Choroid plexus epithelial cell (primary cell): Measurements from ENCODE around the gene CCDC197.

ENCODE experiments used
- DNase-seq: peaks from one replicate; pipeline ENCODE4 v3.0.0-alpha.2; 2010; ENCODE audit warnings: low read depth
- H3K4me3 ChIP-seq: 2 replicates; pipeline ENCODE4 v1.5.1; 2011; ENCODE audit warnings: low read depth, mild to moderate bottlenecking, control low read depth, low read length, moderate library complexity
- TF ChIP-seq, protein P1 (sequence below): conservative IDR thresholded peaks from 2 replicates; pipeline ENCODE4 v1.5.1; 2011; ENCODE audit warnings: low read depth, mild to moderate bottlenecking, control low read depth, inconsistent platforms, low read length, moderate library complexity

Gene CCDC197

DNA sequence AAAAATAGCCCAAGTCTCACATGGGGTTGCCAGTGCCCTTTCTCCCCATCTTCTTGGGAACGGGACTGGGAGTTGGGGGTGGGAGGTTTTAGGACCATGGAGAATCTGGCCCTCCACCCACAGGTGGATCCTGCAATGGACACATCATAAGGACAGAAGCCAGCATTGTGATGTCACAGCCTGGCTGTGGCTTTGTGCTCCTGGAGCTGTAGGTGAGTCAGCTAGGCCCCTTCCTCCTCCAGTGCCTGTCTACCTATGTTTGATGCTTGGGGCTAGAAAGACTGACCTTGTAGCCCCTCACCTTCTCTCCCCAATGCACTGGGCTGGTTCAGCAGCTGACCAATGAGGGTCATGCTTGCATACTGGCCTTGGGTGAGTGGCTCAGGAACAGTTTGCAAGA, at the start of gene CCDC197:
TSS of gene CCDC197 (plus strand) at position 220 of the 400 bp plus-strand sequence. CDS start 831 bp downstream, outside the sequence.
- no peak for DNase-seq
- no peak within 1 kb of the TSS for H3K4me3 ChIP-seq
- TF ChIP-seq, protein P1, sequence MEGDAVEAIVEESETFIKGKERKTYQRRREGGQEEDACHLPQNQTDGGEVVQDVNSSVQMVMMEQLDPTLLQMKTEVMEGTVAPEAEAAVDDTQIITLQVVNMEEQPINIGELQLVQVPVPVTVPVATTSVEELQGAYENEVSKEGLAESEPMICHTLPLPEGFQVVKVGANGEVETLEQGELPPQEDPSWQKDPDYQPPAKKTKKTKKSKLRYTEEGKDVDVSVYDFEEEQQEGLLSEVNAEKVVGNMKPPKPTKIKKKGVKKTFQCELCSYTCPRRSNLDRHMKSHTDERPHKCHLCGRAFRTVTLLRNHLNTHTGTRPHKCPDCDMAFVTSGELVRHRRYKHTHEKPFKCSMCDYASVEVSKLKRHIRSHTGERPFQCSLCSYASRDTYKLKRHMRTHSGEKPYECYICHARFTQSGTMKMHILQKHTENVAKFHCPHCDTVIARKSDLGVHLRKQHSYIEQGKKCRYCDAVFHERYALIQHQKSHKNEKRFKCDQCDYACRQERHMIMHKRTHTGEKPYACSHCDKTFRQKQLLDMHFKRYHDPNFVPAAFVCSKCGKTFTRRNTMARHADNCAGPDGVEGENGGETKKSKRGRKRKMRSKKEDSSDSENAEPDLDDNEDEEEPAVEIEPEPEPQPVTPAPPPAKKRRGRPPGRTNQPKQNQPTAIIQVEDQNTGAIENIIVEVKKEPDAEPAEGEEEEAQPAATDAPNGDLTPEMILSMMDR, result no peak

DNA sequence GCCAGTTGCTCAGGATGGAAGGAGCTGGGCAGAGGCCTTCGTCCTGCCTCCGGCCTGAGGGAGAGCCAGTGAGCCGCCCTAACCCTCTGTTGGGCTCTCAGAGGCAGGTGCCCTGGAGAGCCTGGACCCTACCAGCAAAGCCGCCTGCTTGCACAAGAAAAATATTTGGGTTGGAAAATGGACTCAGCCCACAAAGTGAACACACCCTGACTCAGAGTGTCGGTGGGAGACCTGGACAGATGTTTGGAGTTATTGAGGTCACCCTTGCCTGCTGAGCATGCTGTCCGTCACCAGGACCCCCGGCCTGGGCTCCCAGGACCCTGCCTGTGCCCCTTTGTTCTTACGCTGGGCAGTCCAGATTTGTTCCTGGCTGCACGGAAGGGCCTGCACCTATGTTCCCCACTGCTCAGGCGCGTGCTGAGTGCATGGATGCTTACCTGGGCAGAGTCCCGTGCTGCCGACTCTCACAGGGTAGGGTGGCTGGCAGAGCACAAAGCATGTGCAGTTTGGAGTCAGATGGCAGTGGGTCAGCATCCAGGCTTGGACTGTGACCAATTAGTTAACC, 47.5 kb upstream of the CCDC197 start:
- no peak overlapping the region for H3K4me3 ChIP-seq
- DNase-seq, result peak; percentile 16
- TF ChIP-seq, protein P1, result no peak

DNA sequence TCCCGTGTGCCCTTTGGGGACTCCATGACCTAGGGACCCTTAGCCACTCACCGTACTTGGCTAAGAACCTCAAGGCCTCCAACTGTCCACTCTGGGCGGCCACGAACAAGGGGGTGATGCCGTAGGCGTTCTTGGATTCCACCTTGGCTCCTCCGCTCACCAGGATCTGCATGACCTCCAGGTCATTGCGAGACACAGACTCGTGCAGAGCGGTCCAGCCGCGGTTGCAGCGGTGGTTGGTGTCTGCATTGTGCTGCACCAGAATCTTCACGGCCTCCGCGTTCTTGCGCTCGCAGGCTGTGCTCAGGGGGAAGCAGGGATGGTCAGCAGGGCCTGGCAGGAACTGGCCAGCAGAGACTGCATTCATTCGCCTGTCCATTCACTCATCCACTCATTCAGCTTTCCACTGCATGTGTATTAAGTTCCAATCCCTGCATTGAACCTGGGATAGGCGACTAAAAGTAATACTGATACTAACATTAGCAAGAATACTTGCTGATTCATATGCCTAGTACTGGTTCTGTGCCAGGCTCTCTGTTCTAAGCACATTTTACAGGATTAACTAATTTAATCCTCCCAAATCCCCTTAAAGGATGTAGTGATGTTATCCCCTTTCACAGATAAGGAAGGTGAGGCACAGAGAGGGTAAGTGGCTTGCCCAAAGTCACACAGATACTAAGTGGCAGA, 46.0 kb upstream of the CCDC197 start:
- TF ChIP-seq, protein P1, result no peak
- peak; percentile 23 for DNase-seq
- no peak overlapping the region for H3K4me3 ChIP-seq

DNA sequence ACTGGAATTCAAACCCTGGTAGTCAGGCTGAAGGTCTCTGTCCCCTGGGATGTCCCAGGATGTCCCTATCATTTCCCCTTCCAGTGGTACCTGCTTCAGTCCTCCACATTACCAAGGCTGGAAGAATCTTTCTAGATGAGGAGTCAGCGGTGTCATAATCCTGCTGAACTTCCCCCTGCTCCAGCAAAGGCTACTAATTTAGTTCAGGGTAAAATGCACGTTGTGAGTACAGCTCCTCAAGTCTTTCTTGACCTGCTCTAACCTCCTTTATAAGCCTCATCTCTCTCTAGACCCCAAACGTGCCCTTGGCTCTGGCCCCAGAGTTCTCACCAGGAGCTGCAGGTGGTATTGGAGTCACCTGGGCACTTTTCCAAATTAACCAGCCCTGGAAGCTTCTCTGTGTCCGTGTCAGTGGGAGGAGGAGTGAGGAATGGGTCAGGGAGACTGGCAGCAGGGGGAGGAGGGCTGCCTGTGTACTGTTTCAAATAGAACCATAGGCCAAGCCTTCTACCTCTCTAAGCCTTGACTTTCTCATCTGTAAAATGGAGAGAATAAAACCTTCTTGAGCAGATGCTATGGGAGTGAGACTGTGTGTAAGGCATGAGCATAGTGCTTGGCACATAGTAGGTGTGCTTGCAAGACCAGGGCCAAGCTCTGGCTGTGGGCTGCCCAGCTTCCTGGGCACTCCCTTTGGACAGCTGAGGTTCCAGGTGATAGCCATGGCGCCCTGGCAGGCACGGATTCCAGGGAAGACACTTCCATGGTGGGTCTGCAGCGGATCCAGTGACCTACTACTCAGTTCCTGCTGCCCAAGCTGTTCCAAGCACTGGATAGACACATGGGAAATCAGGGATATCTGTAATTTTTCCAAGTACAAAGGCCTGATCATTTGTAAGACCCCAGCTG, 45.2 kb upstream of the CCDC197 start:
- DNase-seq, result no peak

DNA sequence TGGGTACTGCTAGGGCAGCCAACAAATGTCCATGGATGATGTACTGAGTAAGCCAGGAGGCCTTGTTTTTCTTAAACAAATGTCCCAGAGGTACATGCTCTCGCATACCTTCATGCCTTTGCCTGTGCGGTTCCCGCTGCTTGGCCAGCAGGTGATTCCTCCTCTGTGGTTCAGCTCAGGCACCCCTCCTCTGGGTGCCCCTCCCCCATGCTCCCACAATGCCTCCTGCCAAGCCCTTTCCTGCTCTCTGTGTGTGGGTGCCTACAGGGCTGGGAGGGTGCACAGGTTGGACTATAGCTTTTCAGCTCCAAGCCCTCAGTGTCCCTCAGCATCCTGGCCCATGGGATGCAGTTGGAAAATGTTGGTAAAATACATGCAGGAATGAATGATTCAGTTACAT, 44.3 kb upstream of the CCDC197 start:
- H3K4me3 ChIP-seq, result no peak overlapping the region
- DNase-seq, result no peak
- TF ChIP-seq, protein P1, result no peak

More for the DNA sequence above, 45.2 kb upstream of the CCDC197 start:
- TF ChIP-seq, protein P1, result no peak
- H3K4me3 ChIP-seq, result no peak overlapping the region

DNA sequence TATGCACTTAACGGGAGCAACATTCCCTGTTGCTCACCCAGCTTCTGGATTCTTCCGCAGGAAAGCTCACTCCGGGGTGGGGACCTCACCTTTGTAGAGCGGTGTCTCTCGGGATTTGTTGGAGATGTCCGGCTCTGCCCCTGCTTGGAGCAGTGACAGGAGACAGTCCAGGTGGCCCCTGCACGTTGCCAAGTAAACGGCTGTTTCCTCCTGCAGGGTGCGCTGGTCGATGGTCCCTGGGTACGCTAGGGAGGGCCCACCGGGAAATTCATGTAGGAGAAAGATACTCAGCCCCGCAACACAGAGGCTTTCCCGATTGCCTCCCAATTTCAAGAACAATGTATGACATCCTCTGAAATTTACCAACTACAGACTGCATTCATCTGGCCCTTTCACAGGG, 43.8 kb upstream of the CCDC197 start:
- H3K4me3 ChIP-seq, result no peak overlapping the region
- TF ChIP-seq, protein P1, result peak; percentile 14
- no peak for DNase-seq
